CD8-positive, alpha-beta memory T cell (primary cell): Measurements from ENCODE around the gene VKORC1L1. TPM values are rescaled to one million over a fixed set of nuclear protein-coding genes. Genes with fewer than 3 reads are reported as not detected.
"Not testable (repeated sequence)": the region's sequence is repeated elsewhere in the genome, so short reads cannot be mapped to it uniquely, and the experiment has no call there.

Experiments
- CTCF ChIA-PET: fragments of 350-600 bp; sonication (Branson Sonifier 250); formaldehyde crosslinking; loops from one replicate; lab custom pipeline; 2021; ENCODE audit warnings: antibody characterized with exemption; lab: Charles Lee
- POLR2A ChIA-PET: fragments of 350-600 bp; sonication (Branson Sonifier 250); formaldehyde crosslinking; loops from one replicate; lab custom pipeline; 2021; ENCODE audit warnings: antibody characterized with exemption; lab: Charles Lee
- DNase-seq, 5 donors: peaks; one replicate each; pipeline versions ENCODE4 v3.0.0 to v3.0.0-alpha.2; 2020 to 2022; ENCODE audit warnings: mixed read lengths in 1 of 5
- H3K27ac ChIP-seq: one replicate; pipeline ENCODE4 v1.7.0; 2013; ENCODE audit warnings: low read depth, mild to moderate bottlenecking, low read length, moderate library complexity
- H3K27me3 ChIP-seq: 2 replicates; pipeline ENCODE4 v1.7.0; 2013; ENCODE audit warnings: low read length, mild to moderate bottlenecking; ENCODE audit not compliant: insufficient read depth, poor library complexity, severe bottlenecking
- H3K36me3 ChIP-seq: 2 replicates; pipeline ENCODE4 v1.7.0; 2013; ENCODE audit warnings: mild to moderate bottlenecking, low read length, moderate library complexity; ENCODE audit not compliant: insufficient read depth
- H3K4me1 ChIP-seq: 2 replicates; pipeline ENCODE4 v1.7.0; 2013; ENCODE audit warnings: mild to moderate bottlenecking, low read length, moderate library complexity; ENCODE audit not compliant: insufficient read depth
- H3K4me3 ChIP-seq: 2 replicates; pipeline ENCODE4 v1.7.0; 2013; ENCODE audit warnings: mild to moderate bottlenecking, low read length
- H3K9me3 ChIP-seq: 2 replicates; pipeline ENCODE4 v1.7.0; 2013; ENCODE audit warnings: mild to moderate bottlenecking, low read length
- H3K27ac Mint-ChIP-seq, 8 donors: one replicate each; pipeline ENCODE4 v1.8.0; 2020 to 2021; ENCODE audit warnings: mixed read lengths in 8 of 8, mild to moderate bottlenecking in 6 of 8, inconsistent platforms in 3 of 8, moderate library complexity in 3 of 8
- H3K27me3 Mint-ChIP-seq, 2 donors: one replicate each; pipeline ENCODE4 v1.8.0; 2020 to 2021; ENCODE audit warnings: mixed read lengths in 2 of 2, mild to moderate bottlenecking in 1 of 2, moderate library complexity in 1 of 2
- H3K36me3 Mint-ChIP-seq, 3 donors: one replicate each; pipeline ENCODE4 v1.8.0; 2020 to 2021; ENCODE audit warnings: mixed read lengths in 3 of 3, inconsistent platforms in 1 of 3, mild to moderate bottlenecking in 1 of 3
- H3K4me1 Mint-ChIP-seq, 3 donors: one replicate each; pipeline ENCODE4 v1.8.0; 2020 to 2021; ENCODE audit warnings: mixed read lengths in 3 of 3, inconsistent platforms in 1 of 3, mild to moderate bottlenecking in 1 of 3
- H3K4me3 Mint-ChIP-seq, 7 donors: one replicate each; pipeline ENCODE4 v1.8.0; 2020 to 2021; ENCODE audit warnings: mixed read lengths in 7 of 7, mild to moderate bottlenecking in 6 of 7, moderate library complexity in 4 of 7, inconsistent platforms in 2 of 7
- H3K9me3 Mint-ChIP-seq, 5 donors: one replicate each; pipeline ENCODE4 v1.8.0; 2020 to 2022; ENCODE audit warnings: mixed read lengths in 5 of 5, mild to moderate bottlenecking in 3 of 5, moderate library complexity in 2 of 5, inconsistent platforms in 1 of 5
- polyA plus RNA-seq: library from polyadenylated mRNA; unstranded; fragments of 300-500 nt; fragmentation: Illumina TruSeq; gene quantifications from one replicate; pipeline ENCODE4 v1.2.3, GENCODE V29; 2021
- total RNA-seq, 2 experiments: library from RNA; stranded (reverse); gene quantifications; one replicate each; pipeline ENCODE4 v1.2.3, GENCODE V29; 2021

The VKORC1L1 gene
- total and polyA plus RNA-seq, 3 experiments from 2014 or later, result 4.0 to 27.7 (median 26.2) TPM

GRCh38 chr7:65980478-65981250 lies 107.8 kb downstream of the VKORC1L1 start:
- POLR2A ChIA-PET, result no interaction called here
- Mint-ChIP-seq H3K27ac (peak overlapping the region; percentile 80 to 96 (median 92)), H3K9me3 (no peaks in the 10 kb centered on the region)

GRCh38 chr7:65981965-65982792 lies 109.3 kb downstream of the VKORC1L1 start, which contains the start of gene GUSB:
GUSB (minus strand) TSS chr7:65982213; CDS start chr7:65982183, 30 bp downstream.
- H3K27me3 Mint-ChIP-seq, result no peaks in the 10 kb centered on the region
- H3K4me1 ChIP-seq, result peaks cover 18% of the 10 kb centered on the region
- H3K4me1 Mint-ChIP-seq, result peaks cover 14 to 24% (median 15%) of the 10 kb centered on the region in 3 donors
- peak within 1 kb of the TSS; percentile 83 for H3K4me3 ChIP-seq
- H3K4me3 Mint-ChIP-seq, result peak within 1 kb of the TSS; percentile 79 to 98 (median 88)
- DNase-seq, result peak; percentile 79 to 90 (median 82)
- H3K27ac Mint-ChIP-seq, result peak within 1 kb of the TSS in 7 of 8 donors; percentile 84 to 96 (median 93)
- H3K9me3 Mint-ChIP-seq, result no peaks in the 10 kb centered on the region
- no peaks in the 10 kb centered on the region for H3K27me3 ChIP-seq
- peak within 1 kb of the TSS; percentile 67 for H3K27ac ChIP-seq
- H3K9me3 ChIP-seq, result no peaks in the 10 kb centered on the region
- ChIA-PET POLR2A (no interaction called here), CTCF (no interaction called here)
- peaks cover 0 to 15% (median 2%) of the 10 kb centered on the region in 3 donors for H3K36me3 Mint-ChIP-seq
- no peaks in the 10 kb centered on the region for H3K36me3 ChIP-seq

More at GRCh38 chr7:65980478-65981250, 107.8 kb downstream of the VKORC1L1 start:
- no peaks in the 10 kb centered on the region for H3K27me3 ChIP-seq
- H3K27me3 Mint-ChIP-seq, result no peaks in the 10 kb centered on the region
- peak overlapping the region; percentile 79 to 98 (median 88) for H3K4me3 Mint-ChIP-seq
- CTCF ChIA-PET, result interaction anchor here (0.5 kb wide), 1 partner anchor 135 kb away, joined by 3 read pairs; no protein-coding TSS in a partner anchor
- peak overlapping the region; percentile 83 for H3K4me3 ChIP-seq
- peaks cover 18% of the 10 kb centered on the region for H3K4me1 ChIP-seq
- H3K36me3 Mint-ChIP-seq, result peaks cover 0 to 23% (median 4%) of the 10 kb centered on the region in 3 donors
- no peaks in the 10 kb centered on the region for H3K9me3 ChIP-seq
- H3K36me3 ChIP-seq, result no peaks in the 10 kb centered on the region
- peaks cover 14 to 24% (median 15%) of the 10 kb centered on the region in 3 donors for H3K4me1 Mint-ChIP-seq
- DNase-seq, result peak; percentile 34 to 67 (median 52)
- peak overlapping the region; percentile 67 for H3K27ac ChIP-seq

GRCh38 chr7:65983965-65984658 lies 111.2 kb downstream of the VKORC1L1 start:
- Histone ChIP-seq H3K27me3 (no peaks in the 10 kb centered on the region), H3K4me3 (no peak overlapping the region), H3K36me3 (no peaks in the 10 kb centered on the region), H3K4me1 (peaks cover 18% of the 10 kb centered on the region), H3K9me3 (no peaks in the 10 kb centered on the region), H3K27ac (no peak overlapping the region)
- DNase-seq, result no peak
- ChIA-PET POLR2A (no interaction called here), CTCF (no interaction called here)
- Mint-ChIP-seq H3K9me3 (no peaks in the 10 kb centered on the region), H3K4me1 (peaks cover 10 to 20% (median 11%) of the 10 kb centered on the region in 3 donors), H3K36me3 (peaks cover 0 to 9% (median 0%) of the 10 kb centered on the region in 3 donors), H3K27ac (no peak overlapping the region), H3K27me3 (no peaks in the 10 kb centered on the region), H3K4me3 (no peak overlapping the region)

- no peak for DNase-seq
- Histone ChIP-seq H3K27ac (no peak overlapping the region), H3K9me3 (no peaks in the 10 kb centered on the region), H3K4me3 (no peak overlapping the region), H3K4me1 (no peaks in the 10 kb centered on the region), H3K27me3 (no peaks in the 10 kb centered on the region), H3K36me3 (no peaks in the 10 kb centered on the region)
- Mint-ChIP-seq H3K4me1 (peaks cover 0 to under 1% (median 0%) of the 10 kb centered on the region in 3 donors), H3K36me3 (peaks cover 0 to 2% (median 0%) of the 10 kb centered on the region in 3 donors), H3K27me3 (peaks cover 2 to 4% of the 10 kb centered on the region in 2 donors), H3K9me3 (no peaks in the 10 kb centered on the region), H3K4me3 (no peak overlapping the region), H3K27ac (no peak overlapping the region)
- POLR2A ChIA-PET, result no interaction called here
- CTCF ChIA-PET, result no interaction called here
These were observed 115.2 kb downstream of the VKORC1L1 start for GRCh38 chr7:65988084-65988483.

- CTCF ChIA-PET, DNase-seq, H3K4me1 ChIP-seq, H3K4me3 ChIP-seq, H3K4me1 Mint-ChIP-seq, H3K27ac Mint-ChIP-seq, POLR2A ChIA-PET, H3K27me3 ChIP-seq, H3K27ac ChIP-seq, H3K36me3 ChIP-seq, H3K9me3 Mint-ChIP-seq, H3K36me3 Mint-ChIP-seq, H3K4me3 Mint-ChIP-seq, H3K27me3 Mint-ChIP-seq, H3K9me3 ChIP-seq: not testable (repeated sequence)
These were observed 115.6 kb downstream of the VKORC1L1 start for GRCh38 chr7:65988503-65988902.

- Mint-ChIP-seq H3K9me3 (no peaks in the 10 kb centered on the region), H3K4me1 (no peaks in the 10 kb centered on the region), H3K27me3 (peaks cover 2 to 4% of the 10 kb centered on the region in 2 donors), H3K4me3 (no peak overlapping the region), H3K36me3 (peaks cover 0 to 2% (median 0%) of the 10 kb centered on the region in 3 donors), H3K27ac (no peak overlapping the region)
- no peak overlapping the region for H3K4me3 ChIP-seq
- no peak for DNase-seq
- ChIA-PET CTCF (no interaction called here), POLR2A (no interaction called here)
- no peaks in the 10 kb centered on the region for H3K27me3 ChIP-seq
- H3K9me3 ChIP-seq, result no peaks in the 10 kb centered on the region
- no peaks in the 10 kb centered on the region for H3K4me1 ChIP-seq
- no peaks in the 10 kb centered on the region for H3K36me3 ChIP-seq
- H3K27ac ChIP-seq, result no peak overlapping the region
These were observed 116.8 kb downstream of the VKORC1L1 start for GRCh38 chr7:65989694-65990080.

- H3K27ac Mint-ChIP-seq, result not testable (repeated sequence)
These were observed 119.0 kb downstream of the VKORC1L1 start for GRCh38 chr7:65991829-65992228.

More at GRCh38 chr7:65991829-65992228, 119.0 kb downstream of the VKORC1L1 start:
- H3K9me3 ChIP-seq, H3K27me3 Mint-ChIP-seq, H3K36me3 ChIP-seq, H3K4me3 Mint-ChIP-seq, DNase-seq, H3K4me1 Mint-ChIP-seq, POLR2A ChIA-PET, H3K9me3 Mint-ChIP-seq, H3K4me3 ChIP-seq, H3K36me3 Mint-ChIP-seq, H3K27ac ChIP-seq, H3K27me3 ChIP-seq, H3K4me1 ChIP-seq, CTCF ChIA-PET: not testable (repeated sequence)
